T-cell (primary cell): ENCODE results near the gene SYT2. TPM values are rescaled to one million over a fixed set of nuclear protein-coding genes. Genes with fewer than 3 reads are reported as not detected.

Experiments
- ATAC-seq, 4 experiments: fragments of 200-7000 bp in 3 of 4; fragments of 150-1000 bp in 1 of 4; cut with Tn5 transposase; replicated peaks in 1 of 4; 1 replicate in 3 of 4; 2 replicates in 1 of 4; pipeline ENCODE4 v1.10.0; 2021; ENCODE audit warnings: moderate library complexity in 3 of 4, mild to moderate bottlenecking in 2 of 4, moderate number of reproducible peaks in 1 of 4
- CTCF ChIA-PET, 2 donors: fragments of 300-600 bp; sonication (Branson Sonifier 250); formaldehyde crosslinking; loops; one replicate each; lab custom pipeline; 2022; ENCODE audit warnings: antibody characterized with exemption in 2 of 2; lab: Charles Lee
- POLR2A ChIA-PET, 2 donors: fragments of 300-600 bp; sonication (Branson Sonifier 250); formaldehyde crosslinking; loops; one replicate each; lab custom pipeline; 2022; ENCODE audit warnings: antibody characterized with exemption in 2 of 2; lab: Charles Lee
- DNase-seq, 35 experiments: peaks; one replicate each; pipeline versions ENCODE4 v3.0.0 to v3.0.0-alpha.2; 2013 to 2023
- H3K27ac ChIP-seq: one replicate; pipeline ENCODE4 v1.5.1; 2013; ENCODE audit warnings: low read length
- H3K27me3 ChIP-seq, 2 experiments: replicated peaks in 1 of 2; 1 replicate in 1 of 2; 2 replicates in 1 of 2; pipeline versions ENCODE4 v1.6.1 to v1.7.0; 2013; ENCODE audit warnings: low read length in 1 of 2, mixed read lengths in 1 of 2; ENCODE audit not compliant: control insufficient read depth in 2 of 2, insufficient read depth in 2 of 2; ENCODE audit errors: extremely low read depth in 1 of 2
- H3K36me3 ChIP-seq, 2 donors: 1 replicate in 1 of 2; 2 replicates in 1 of 2; pipeline versions ENCODE4 v1.6.1 to v1.7.0; 2013; ENCODE audit warnings: low read length in 1 of 2; ENCODE audit not compliant: control insufficient read depth in 2 of 2, insufficient read depth in 1 of 2; ENCODE audit errors: extremely low read depth in 1 of 2
- H3K4me1 ChIP-seq, 2 experiments: 1 replicate in 1 of 2; 2 replicates in 1 of 2; pipeline versions ENCODE4 v1.6.1 to v1.7.0; 2013; ENCODE audit warnings: low read length in 2 of 2, mixed read lengths in 1 of 2; ENCODE audit not compliant: insufficient read depth in 2 of 2, control insufficient read depth in 1 of 2; ENCODE audit errors: extremely low read depth in 1 of 2
- H3K4me3 ChIP-seq, 2 donors: 1 replicate in 1 of 2; 2 replicates in 1 of 2; pipeline versions ENCODE4 v1.5.1 to v1.7.0; 2013; ENCODE audit warnings: mild to moderate bottlenecking in 2 of 2, low read length in 1 of 2, moderate library complexity in 1 of 2; ENCODE audit not compliant: control insufficient read depth in 1 of 2; ENCODE audit errors: extremely low read depth in 1 of 2
- H3K9me3 ChIP-seq: 2 replicates; pipeline ENCODE4 v1.7.0; 2013
- H3K27ac Mint-ChIP-seq, 2 donors: one replicate each; pipeline ENCODE4 v1.8.0; 2020 to 2021; ENCODE audit warnings: mild to moderate bottlenecking in 2 of 2, mixed read lengths in 2 of 2
- H3K27me3 Mint-ChIP-seq, 2 donors: one replicate each; pipeline ENCODE4 v1.8.0; 2021 to 2022; ENCODE audit warnings: mixed read lengths in 2 of 2
- H3K36me3 Mint-ChIP-seq: one replicate; pipeline ENCODE4 v1.8.0; 2021; ENCODE audit warnings: mixed read lengths
- H3K4me1 Mint-ChIP-seq, 3 donors: one replicate each; pipeline ENCODE4 v1.8.0; 2020 to 2022; ENCODE audit warnings: mixed read lengths in 3 of 3, mild to moderate bottlenecking in 1 of 3
- H3K4me3 Mint-ChIP-seq, 3 donors: one replicate each; pipeline ENCODE4 v1.8.0; 2020 to 2022; ENCODE audit warnings: mild to moderate bottlenecking in 3 of 3, mixed read lengths in 3 of 3, moderate library complexity in 3 of 3
- H3K9me3 Mint-ChIP-seq, 3 donors: one replicate each; pipeline ENCODE4 v1.8.0; 2020 to 2022; ENCODE audit warnings: mixed read lengths in 3 of 3
- WGBS: methylation state at CpG from one replicate; pipeline ENCODE4 v1.1.5; 2013; ENCODE audit warnings: missing lambda C conversion rate; ENCODE audit not compliant: insufficient coverage; 5-methylcytosine and 5-hydroxymethylcytosine counted together
- total RNA-seq, 35 experiments: library from RNA in 6 of 35; stranded (reverse) in 6 of 35; fragments of 120-200 nt in 1 of 35; gene quantifications; one replicate each; pipeline versions ENCODE4 v1.2.1 to v1.2.4 and lab custom pipeline; 2013 to 2026

SYT2 gene
- total RNA-seq, 5 donors from 2014 or later (not counting 1 experiment from before 2014, with no cell fraction given), result 0.03 to 0.07 (median 0.06) TPM; not detected in 2

GRCh38 chr1:202709276-202710041 is 795 bp downstream of the SYT2 start:
- peaks cover 4 to 8% (median 5%) of the 10 kb centered on the region in 3 donors for H3K4me1 Mint-ChIP-seq
- H3K4me3 ChIP-seq, result no peak overlapping the region
- H3K4me3 Mint-ChIP-seq, result peak overlapping the region in 2 of 3 donors; percentile 13 to 60
- no peaks in the 10 kb centered on the region for H3K9me3 ChIP-seq
- no peaks in the 10 kb centered on the region for H3K36me3 Mint-ChIP-seq
- H3K27ac ChIP-seq, result no peak overlapping the region
- DNase-seq, result no peak
- H3K4me1 ChIP-seq, result peaks cover 0 to 12% of the 10 kb centered on the region in 2 experiments
- peaks cover 51 to 69% of the 10 kb centered on the region in 2 donors for H3K27me3 Mint-ChIP-seq
- no peak for ATAC-seq
- H3K9me3 Mint-ChIP-seq, result no peaks in the 10 kb centered on the region
- no peaks in the 10 kb centered on the region for H3K36me3 ChIP-seq
- WGBS, result 6% methylated on average over 20 of the region's 34 CpGs
- H3K27ac Mint-ChIP-seq, result no peak overlapping the region
- H3K27me3 ChIP-seq, result peaks cover 15 to 75% of the 10 kb centered on the region in 2 experiments
- ChIA-PET POLR2A (no interaction called here), CTCF (no interaction called here)

GRCh38 chr1:202708456-202709275 is 1.6 kb downstream of the SYT2 start:
- Histone ChIP-seq H3K4me1 (peaks cover 0 to 12% of the 10 kb centered on the region in 2 experiments), H3K4me3 (no peak overlapping the region), H3K9me3 (no peaks in the 10 kb centered on the region), H3K27ac (no peak overlapping the region), H3K36me3 (no peaks in the 10 kb centered on the region), H3K27me3 (peaks cover 19 to 81% of the 10 kb centered on the region in 2 experiments)
- Mint-ChIP-seq H3K27ac (no peak overlapping the region), H3K36me3 (no peaks in the 10 kb centered on the region), H3K9me3 (no peaks in the 10 kb centered on the region), H3K4me1 (peaks cover 4 to 8% (median 5%) of the 10 kb centered on the region in 3 donors), H3K4me3 (peak overlapping the region in 1 of 3 donors; percentile 60), H3K27me3 (peaks cover 56 to 75% of the 10 kb centered on the region in 2 donors)
- POLR2A ChIA-PET, result no interaction called here
- no peak for ATAC-seq
- DNase-seq, result no peak
- CTCF ChIA-PET, result no interaction called here
- WGBS, result 57% methylated on average over 7 of the region's 12 CpGs

GRCh38 chr1:202706851-202707250 is 3.4 kb downstream of the SYT2 start:
- ATAC-seq, result no peak
- WGBS, result 50% methylated on average over 1 of the region's 5 CpGs
- H3K27ac ChIP-seq, result no peak overlapping the region

GRCh38 chr1:202704601-202705000 is 5.7 kb downstream of the SYT2 start:
- Mint-ChIP-seq H3K4me3 (no peak overlapping the region), H3K9me3 (no peaks in the 10 kb centered on the region), H3K27me3 (peaks cover 39 to 63% of the 10 kb centered on the region in 2 donors), H3K36me3 (no peaks in the 10 kb centered on the region), H3K27ac (no peak overlapping the region), H3K4me1 (peaks cover 4 to 7% (median 5%) of the 10 kb centered on the region in 3 donors)
- Histone ChIP-seq H3K27ac (no peak overlapping the region), H3K27me3 (peaks cover 16 to 71% of the 10 kb centered on the region in 2 experiments), H3K9me3 (no peaks in the 10 kb centered on the region), H3K4me3 (no peak overlapping the region), H3K36me3 (no peaks in the 10 kb centered on the region), H3K4me1 (peaks cover 0 to 5% of the 10 kb centered on the region in 2 experiments)
- no peak for ATAC-seq
- WGBS, result 61% methylated on average over 4 of the region's 4 CpGs
- ChIA-PET CTCF (no interaction called here), POLR2A (no interaction called here)
- no peak for DNase-seq

More at GRCh38 chr1:202706851-202707250, 3.4 kb downstream of the SYT2 start:
- no peaks in the 10 kb centered on the region for H3K36me3 Mint-ChIP-seq
- H3K4me1 ChIP-seq, result peaks cover 0 to 12% of the 10 kb centered on the region in 2 experiments
- DNase-seq, result no peak
- POLR2A ChIA-PET, result no interaction called here
- no peak overlapping the region for H3K4me3 Mint-ChIP-seq
- peaks cover 19 to 87% of the 10 kb centered on the region in 2 experiments for H3K27me3 ChIP-seq
- H3K9me3 ChIP-seq, result no peaks in the 10 kb centered on the region
- H3K27ac Mint-ChIP-seq, result no peak overlapping the region
- peaks cover 4 to 8% (median 5%) of the 10 kb centered on the region in 3 donors for H3K4me1 Mint-ChIP-seq
- H3K36me3 ChIP-seq, result no peaks in the 10 kb centered on the region
- CTCF ChIA-PET, result no interaction called here
- peaks cover 50 to 78% of the 10 kb centered on the region in 2 donors for H3K27me3 Mint-ChIP-seq
- H3K4me3 ChIP-seq, result no peak overlapping the region
- H3K9me3 Mint-ChIP-seq, result no peaks in the 10 kb centered on the region

GRCh38 chr1:202703191-202703590 is 7.1 kb downstream of the SYT2 start:
- peaks cover 16 to 66% of the 10 kb centered on the region in 2 experiments for H3K27me3 ChIP-seq
- peaks cover 0 to 3% of the 10 kb centered on the region in 2 experiments for H3K4me1 ChIP-seq
- ATAC-seq, result no peak
- no CpG with 5 or more reads among the region's 6 CpGs for WGBS
- ChIA-PET CTCF (no interaction called here), POLR2A (interaction anchor here in 1 of 2 donors (0.5 kb wide), 1 partner anchor 169 kb away, joined by 5 read pairs; no protein-coding TSS in a partner anchor)
- H3K4me3 ChIP-seq, result no peak overlapping the region
- Mint-ChIP-seq H3K4me1 (peaks cover 0 to 4% (median 0%) of the 10 kb centered on the region in 3 donors), H3K4me3 (no peak overlapping the region), H3K27me3 (peaks cover 37 to 55% of the 10 kb centered on the region in 2 donors), H3K27ac (no peak overlapping the region), H3K36me3 (no peaks in the 10 kb centered on the region), H3K9me3 (no peaks in the 10 kb centered on the region)
- H3K36me3 ChIP-seq, result no peaks in the 10 kb centered on the region
- no peak for DNase-seq
- H3K27ac ChIP-seq, result no peak overlapping the region
- H3K9me3 ChIP-seq, result no peaks in the 10 kb centered on the region

- no peaks in the 10 kb centered on the region for H3K9me3 Mint-ChIP-seq
- Histone ChIP-seq H3K4me1 (peaks cover 0 to 5% of the 10 kb centered on the region in 2 experiments), H3K27me3 (peaks cover 13 to 65% of the 10 kb centered on the region in 2 experiments), H3K27ac (no peak overlapping the region), H3K36me3 (no peaks in the 10 kb centered on the region), H3K4me3 (no peak overlapping the region), H3K9me3 (no peaks in the 10 kb centered on the region)
- no peak for ATAC-seq
- WGBS, result 58% methylated on average over 3 of the region's 5 CpGs
- H3K27ac Mint-ChIP-seq, result no peak overlapping the region
- H3K27me3 Mint-ChIP-seq, result peaks cover 37 to 54% of the 10 kb centered on the region in 2 donors
- CTCF ChIA-PET, result no interaction called here
- POLR2A ChIA-PET, result no interaction called here
- H3K4me1 Mint-ChIP-seq, result peaks cover 0 to 5% (median 0%) of the 10 kb centered on the region in 3 donors
- no peak for DNase-seq
- no peak overlapping the region for H3K4me3 Mint-ChIP-seq
- no peaks in the 10 kb centered on the region for H3K36me3 Mint-ChIP-seq
Measured at GRCh38 chr1:202702088-202702487, 8.2 kb downstream of the SYT2 start.
